ENCODE results near the gene TIMP4.
A peak's percentile ranks its signal among the peaks of the same experiment; 100 is the strongest.

TIMP4 gene

GRCh38 chr3:12158387-12159226, at the start of gene TIMP4:
TSS of gene TIMP4 (minus strand) at chr3:12158912. CDS start at chr3:12158840, 72 bp downstream.
- DNase-seq, result no peak

DNA sequence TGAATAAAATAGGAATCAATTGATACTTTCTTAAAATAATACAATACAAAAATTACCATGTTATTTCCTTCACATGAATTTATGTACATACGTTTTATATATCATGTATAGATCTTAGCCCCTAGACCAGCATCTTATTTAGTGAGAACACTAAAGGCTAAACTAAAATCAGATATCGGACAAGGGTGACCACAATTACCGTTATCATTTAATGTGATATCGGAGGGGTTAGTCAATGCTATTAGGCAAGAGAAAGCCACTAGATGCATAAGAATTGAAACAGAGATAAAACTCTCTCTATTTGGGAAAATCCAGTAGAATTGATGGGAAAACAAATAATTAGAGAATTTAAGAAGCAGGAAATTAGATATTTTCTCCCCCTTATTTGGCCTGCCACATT, 46.5 kb upstream of the TIMP4 start:
- DNase-seq, result no peak

DNA sequence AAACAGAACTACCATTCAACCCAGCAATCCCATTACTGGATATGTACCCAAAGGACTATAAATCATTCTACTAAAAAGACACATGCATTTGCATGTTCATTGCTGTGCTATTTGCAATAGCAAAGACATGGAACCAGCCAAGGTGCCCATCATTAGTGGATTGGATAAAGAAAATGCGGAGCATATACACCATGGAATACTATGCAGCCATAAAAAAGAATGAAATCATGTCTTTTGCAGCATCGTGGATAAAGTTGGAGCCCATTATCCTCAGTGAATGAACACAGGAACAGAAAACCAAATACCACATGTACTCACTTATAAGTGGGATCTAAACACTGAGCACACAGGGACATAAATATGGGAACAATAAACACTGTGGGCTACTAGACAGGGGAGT, 43.1 kb upstream of the TIMP4 start:
- DNase-seq, result no peak

DNA sequence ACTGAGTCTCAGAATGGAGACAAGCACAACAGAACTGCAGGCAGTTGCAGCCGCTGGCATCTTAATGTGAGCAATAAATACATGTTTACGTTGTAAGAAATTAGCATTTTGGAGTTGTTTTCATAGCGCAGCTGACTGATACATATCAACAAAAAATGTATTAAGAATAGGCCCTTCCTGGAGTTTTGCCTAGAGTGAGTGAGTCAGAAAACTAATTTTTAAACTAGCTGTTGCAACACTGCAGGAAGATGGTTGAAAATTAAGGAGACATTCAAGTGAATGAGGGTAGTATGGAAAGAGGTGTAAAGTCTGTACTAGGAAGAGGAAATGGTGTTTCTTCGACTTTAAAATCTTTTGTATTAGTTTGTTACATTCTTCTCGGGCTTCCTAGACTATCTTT, 39.6 kb upstream of the TIMP4 start:
- DNase-seq, result no peak

DNA sequence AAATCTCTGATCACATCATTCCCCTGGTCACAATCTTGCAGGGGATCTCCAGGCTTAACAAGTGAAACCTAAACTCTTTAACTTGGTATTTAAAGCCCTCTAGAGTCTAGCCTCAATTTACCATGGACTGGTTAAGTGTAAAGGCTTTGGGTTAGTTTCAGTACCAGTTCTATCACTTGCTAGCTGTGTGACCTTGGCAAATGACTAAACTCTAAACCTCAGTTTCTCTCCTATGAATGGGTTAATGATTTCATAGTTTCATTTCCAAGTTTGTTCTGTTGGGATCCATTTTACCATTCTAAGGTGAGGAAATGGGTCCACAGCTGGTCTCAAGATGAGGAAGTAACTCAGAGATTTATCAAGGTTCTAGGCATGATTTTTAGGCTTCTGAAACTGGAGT, 38.8 kb upstream of the TIMP4 start:
- DNase-seq, result no peak

GRCh38 chr3:12196684-12197083, 38.0 kb upstream of the TIMP4 start:
- no peak for DNase-seq

DNA sequence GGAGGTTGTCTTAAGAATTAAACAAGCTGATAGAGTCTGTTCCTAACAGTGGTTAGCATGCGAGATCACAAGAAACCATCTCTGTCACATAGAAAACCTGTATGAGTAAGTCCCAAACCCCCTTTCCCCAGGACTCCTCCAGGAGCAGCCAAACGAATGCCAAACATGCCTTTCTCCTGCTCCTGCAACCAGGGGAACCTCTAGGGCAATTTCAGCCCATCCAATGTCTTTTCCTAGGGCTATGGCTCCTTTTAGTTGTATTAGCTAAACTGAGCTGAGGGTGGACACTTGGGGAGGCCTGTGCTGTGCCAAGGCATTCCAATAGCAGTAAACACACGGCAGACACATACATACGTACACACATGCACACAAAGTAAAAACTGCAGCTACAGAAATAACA, 36.5 kb upstream of the TIMP4 start:
- DNase-seq, result no peak

- DNase-seq, result peak; percentile 39
Measured at GRCh38 chr3:12194669-12195161, 36.0 kb upstream of the TIMP4 start.

- DNase-seq, result peak; percentile 19
Measured at GRCh38 chr3:12194209-12194608, 35.5 kb upstream of the TIMP4 start.

- peak; percentile 41 for DNase-seq
Measured at GRCh38 chr3:12193485-12194165, 34.9 kb upstream of the TIMP4 start.

GRCh38 chr3:12192655-12193484, 34.2 kb upstream of the TIMP4 start:
- DNase-seq, result no peak

- no peak for DNase-seq
Measured at GRCh38 chr3:12192173-12192572, 33.5 kb upstream of the TIMP4 start.

GRCh38 chr3:12191559-12191958, 32.8 kb upstream of the TIMP4 start:
- DNase-seq, result no peak

DNA sequence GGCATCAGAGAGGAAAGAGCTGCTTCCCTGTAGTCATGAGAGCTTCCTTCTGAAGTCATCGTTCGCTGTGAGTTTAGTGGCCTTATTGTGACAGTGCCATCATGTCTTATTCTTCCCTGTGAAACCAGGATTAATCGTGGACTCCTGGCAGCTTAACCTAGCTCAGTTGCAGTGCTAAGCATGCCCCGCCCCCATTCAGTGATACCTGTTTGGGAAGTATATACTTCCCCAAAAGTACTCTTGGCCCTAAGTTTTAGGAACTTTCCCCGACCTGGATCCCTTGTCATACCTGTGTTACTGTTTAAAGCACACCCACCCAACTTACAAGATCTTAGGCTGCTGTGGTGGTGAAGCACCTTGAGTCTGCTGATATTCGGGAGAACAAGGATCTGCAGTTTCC, 32.1 kb upstream of the TIMP4 start:
- DNase-seq, result no peak

GRCh38 chr3:12190221-12190807, 31.6 kb upstream of the TIMP4 start:
- DNase-seq, result no peak

DNA sequence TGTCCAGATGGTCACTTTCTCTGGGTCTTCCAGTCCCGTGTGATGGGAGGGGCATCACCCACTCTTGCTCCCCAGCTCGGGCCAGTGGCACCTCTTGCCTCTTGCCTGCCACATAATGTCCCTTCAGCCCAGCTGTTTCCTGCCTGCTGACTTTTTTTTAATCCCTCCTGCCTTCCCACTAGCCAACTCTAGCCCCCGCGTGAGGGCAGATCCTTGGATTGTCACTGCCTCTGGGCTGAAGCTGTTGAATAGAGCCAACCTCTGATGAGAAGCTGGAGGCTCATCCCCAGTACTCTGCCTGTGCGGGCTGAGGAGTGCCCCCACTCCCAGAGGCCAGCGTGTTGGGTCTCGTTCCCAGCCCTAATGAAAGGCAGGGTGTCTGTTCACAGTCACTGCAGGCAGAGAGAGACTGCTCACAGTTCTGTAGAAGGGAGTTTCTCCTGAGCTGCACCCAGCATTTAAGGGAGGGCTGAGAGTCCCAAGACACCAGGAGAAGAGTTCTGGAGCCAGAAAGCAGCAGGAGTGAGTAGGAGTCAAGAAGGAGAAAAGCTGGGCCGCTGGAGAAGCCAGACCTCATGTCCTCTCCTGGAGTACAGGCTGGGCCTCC, 30.1 kb upstream of the TIMP4 start:
- no peak for DNase-seq

- DNase-seq, result no peak
Measured at GRCh38 chr3:12188328-12188648, 29.6 kb upstream of the TIMP4 start.

- peak; percentile 76 for DNase-seq
Measured at GRCh38 chr3:12187448-12188327, 29.0 kb upstream of the TIMP4 start.

DNA sequence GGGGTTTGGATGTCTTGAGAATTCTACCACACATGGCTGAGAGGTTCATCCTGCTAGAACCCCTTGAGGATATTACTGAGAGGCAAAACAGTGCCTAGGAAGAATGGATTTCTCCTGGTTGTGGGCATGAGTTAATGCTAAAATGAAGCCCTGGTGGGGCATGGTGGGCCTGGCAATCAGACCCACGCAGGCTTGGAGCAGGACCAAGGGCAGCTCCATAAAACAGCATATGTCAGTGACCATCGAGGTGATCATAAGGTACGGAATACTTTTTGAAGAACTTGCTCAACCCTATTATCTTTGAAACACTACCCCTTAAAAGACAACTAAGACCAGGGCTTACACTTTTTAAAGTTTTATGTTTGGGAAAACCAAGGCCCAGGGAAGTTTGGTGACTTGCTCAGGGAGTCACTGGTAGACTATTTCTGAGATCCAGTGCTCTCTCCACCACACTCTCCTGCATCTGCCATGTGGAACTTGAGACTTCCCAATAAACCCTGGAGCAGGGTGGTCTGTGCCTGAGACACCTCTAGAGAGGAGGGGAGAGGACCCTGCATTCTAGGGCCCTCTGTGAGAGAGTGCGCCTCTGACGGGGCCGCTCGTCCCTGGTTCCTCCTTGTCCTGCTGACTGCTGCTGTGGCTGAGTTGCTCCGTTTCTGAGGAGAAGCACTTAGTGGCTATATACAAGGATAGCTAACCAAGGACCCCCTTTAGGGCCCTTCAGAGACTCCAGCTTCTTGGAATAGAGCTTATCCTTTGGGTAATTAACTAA, 28.0 kb upstream of the TIMP4 start:
- no peak for DNase-seq

- no peak for DNase-seq
Measured at GRCh38 chr3:12186046-12186445, 27.3 kb upstream of the TIMP4 start.

Measured in stimulated activated CD4-positive, alpha-beta T cell treated with anti-CD3 and anti-CD28 coated beads, Interleukin-4, amount 100 ng/mL, for 24 hours (primary cell).